Putamen (tissue), 1 donor: ENCODE data around the gene EPS8L3.
"Not testable (repeated sequence)": the region's sequence is repeated elsewhere in the genome, so short reads cannot be mapped to it uniquely, and the experiment has no call there.

ENCODE experiments used
- DNase-seq: peaks from one replicate; pipeline ENCODE4 v3.0.0-alpha.2; 2016; ENCODE audit warnings: low spot score

Gene EPS8L3, protein sequence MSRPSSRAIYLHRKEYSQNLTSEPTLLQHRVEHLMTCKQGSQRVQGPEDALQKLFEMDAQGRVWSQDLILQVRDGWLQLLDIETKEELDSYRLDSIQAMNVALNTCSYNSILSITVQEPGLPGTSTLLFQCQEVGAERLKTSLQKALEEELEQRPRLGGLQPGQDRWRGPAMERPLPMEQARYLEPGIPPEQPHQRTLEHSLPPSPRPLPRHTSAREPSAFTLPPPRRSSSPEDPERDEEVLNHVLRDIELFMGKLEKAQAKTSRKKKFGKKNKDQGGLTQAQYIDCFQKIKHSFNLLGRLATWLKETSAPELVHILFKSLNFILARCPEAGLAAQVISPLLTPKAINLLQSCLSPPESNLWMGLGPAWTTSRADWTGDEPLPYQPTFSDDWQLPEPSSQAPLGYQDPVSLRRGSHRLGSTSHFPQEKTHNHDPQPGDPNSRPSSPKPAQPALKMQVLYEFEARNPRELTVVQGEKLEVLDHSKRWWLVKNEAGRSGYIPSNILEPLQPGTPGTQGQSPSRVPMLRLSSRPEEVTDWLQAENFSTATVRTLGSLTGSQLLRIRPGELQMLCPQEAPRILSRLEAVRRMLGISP

DNA sequence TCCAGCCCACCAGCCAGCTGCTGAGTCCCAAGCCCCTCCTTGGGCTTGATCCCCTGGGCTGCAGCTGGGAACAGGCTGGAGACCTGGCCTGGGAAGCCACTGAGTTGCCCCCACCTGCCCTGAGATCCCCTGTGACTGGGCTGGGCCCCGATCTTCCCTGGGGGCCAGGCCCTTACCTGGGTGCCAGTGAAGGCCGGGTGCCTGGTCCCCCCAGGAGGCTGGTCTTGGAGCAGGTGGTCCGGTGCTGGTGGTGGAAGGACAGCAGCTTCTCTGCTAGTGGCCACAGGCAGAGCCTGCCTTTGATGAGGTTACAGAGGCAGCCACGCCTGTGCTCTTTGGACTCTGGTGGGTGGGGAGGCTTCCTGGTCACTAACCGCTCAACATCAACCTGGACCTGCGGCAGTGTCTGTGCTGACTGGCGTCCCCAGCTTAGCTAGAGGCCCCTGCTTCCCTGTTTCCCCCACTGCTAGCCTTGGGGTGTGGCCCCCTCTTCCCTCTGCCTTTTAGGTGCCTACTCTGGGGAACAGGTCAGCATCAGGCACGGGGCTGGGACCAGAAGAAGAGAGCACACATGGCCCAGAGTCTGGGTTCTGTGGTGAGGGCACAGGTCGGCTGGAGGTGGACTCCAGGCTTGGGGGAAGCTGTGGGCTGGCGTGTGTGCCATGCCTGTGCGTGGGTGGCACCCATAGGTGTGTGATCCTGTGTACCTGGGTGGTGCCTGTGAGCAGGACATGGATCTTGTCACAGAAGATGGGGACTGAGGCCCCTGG lies at the start of gene EPS8L3:
Gene EPS8L3 (minus strand): TSS at position 278 of the 770 bp plus-strand sequence. CDS start 2,174 bp downstream, outside the sequence.
- no peak for DNase-seq

DNA sequence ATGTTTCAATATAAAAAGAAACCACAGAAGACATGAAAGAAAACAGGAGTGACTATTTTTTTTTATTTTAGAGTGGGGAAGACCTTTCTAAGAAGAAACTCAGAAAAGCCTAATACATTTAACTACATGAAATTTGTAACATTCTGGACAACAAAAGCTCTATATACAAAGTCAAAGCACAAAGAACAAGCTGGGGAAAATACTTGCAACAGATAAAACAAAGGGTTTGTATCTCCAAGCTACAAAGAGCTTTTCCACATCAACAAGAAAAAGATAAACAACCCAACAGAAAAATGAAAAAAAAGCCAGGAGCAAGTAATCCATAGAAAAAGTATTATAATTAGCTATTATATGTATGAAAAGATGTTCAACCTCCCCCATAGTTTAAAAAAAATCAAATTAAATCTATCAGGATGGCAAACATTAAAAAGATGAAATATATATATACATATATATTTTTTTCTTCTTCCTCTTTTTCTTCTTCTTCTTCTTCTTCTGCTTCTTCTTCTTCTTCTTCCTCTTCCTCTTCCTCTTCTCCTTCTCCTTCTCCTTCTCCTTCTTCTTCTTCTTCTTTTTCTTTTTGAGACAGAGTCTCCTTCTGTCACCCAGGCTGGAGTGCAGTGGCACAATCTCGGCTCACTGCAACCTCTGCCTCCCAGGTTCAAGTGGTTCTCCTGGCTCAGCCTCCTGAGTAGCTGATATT lies 49.1 kb upstream of the EPS8L3 start:
- DNase-seq: no peak

DNA sequence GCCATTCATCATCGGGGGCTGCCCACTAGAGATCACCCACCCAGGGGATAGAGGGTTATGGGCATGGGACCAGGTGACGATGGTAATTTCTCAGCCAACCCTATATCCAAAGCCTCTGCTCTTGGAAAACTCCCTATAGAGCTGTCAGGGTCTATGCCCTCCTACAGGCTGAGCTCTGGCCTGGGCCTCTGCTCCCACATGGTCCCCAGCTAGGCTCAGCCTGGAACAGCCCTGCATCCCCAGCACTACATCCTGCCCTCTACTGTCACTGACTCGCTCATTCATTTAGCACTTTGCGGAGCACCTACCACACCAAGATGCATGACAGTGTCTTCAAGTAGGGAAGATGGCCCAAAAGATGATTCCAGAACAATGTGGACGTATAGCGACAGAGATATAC lies 45.0 kb upstream of the EPS8L3 start:
- DNase-seq: no peak

DNA sequence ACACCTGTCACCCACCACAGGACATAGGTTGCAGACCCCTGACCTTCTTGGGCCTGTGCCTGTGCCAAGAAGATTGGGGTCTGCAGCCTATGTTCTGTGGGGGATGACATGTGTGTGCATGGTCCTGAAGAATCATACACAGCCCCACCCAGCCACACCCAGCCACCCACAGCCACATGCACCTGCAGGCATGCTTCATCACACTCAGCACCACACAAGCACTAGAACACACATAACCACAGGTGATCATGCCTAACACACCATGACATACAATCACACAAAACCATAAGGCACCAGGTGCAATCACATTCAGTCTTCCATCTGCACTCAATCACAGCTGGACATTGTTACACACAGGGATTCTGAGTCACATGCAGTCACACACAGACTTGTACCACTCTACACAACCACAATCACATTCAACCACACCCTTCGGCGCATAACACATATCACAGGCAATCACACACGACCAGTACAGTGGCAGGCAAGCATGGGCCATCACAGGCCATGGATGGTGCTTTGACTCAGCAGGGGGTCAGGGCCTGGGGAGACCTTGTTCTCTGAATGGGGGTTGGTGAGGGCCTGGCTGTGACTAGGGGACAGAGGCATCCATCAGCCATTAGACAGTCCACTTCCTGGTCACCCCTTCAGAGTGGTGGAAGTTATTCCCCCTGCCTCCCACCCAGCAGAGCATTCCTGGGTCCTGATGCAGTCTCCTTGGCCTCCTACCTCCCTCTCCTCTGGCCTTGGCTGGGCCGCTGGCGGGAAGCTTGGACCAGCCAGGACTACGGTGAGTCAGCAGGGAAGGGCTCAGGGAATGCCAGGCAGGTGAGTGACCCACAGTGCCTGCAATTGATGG lies 44.3 kb upstream of the EPS8L3 start:
- DNase-seq: no peak

DNA sequence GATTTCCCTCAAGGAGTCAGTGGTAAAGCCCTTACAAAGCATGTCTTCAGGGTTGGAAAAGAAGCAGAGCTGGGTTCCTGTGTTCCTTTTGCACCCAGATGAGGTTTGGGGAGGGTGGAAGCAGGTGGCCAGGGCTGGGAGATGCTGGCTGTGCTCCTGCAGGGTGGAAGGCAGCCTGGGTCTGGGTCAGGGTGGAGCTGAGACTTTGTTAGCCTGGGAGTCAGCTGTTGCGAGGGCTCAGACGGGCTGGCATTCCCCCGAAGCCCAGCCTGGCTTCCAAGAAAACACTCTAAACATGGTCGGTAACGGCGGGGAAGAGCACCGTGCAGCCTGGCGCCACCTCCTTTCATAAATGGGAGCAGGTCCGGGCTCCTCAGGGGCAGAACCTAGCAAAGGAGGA lies 43.7 kb upstream of the EPS8L3 start:
- DNase-seq: no peak

DNA sequence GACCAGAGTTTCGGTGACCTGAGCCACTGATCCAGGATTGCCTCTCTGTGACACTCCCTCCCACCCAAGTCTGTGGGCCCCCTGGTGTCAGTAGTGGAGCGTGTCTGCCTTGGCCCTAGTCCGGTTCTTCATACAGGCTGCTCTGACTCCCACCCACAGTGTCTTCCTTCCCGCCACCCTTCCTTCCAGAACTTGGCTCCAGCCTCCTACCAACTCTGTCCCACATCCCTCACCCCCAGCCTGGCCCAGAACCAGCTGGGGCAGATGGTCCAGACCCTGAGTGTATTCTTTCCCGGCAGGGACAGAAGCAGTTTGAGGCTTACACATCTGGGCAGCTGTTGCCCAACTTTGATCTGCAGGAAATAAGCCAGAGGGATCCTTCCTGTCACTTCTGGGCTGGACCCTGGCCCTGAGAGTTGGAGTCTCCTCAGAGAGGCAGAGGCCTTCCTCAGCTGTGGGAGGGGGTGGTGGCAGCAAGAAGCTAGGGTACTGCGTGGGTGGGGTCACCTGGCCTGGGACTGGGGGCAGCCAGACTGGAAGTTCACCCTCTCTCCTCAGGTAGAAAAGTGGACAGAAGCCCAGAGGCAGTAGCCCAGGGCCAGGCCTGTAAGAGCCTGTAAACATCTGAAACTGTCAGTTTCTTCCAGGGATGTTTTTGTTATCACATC lies 43.1 kb upstream of the EPS8L3 start:
- DNase-seq: no peak

DNA sequence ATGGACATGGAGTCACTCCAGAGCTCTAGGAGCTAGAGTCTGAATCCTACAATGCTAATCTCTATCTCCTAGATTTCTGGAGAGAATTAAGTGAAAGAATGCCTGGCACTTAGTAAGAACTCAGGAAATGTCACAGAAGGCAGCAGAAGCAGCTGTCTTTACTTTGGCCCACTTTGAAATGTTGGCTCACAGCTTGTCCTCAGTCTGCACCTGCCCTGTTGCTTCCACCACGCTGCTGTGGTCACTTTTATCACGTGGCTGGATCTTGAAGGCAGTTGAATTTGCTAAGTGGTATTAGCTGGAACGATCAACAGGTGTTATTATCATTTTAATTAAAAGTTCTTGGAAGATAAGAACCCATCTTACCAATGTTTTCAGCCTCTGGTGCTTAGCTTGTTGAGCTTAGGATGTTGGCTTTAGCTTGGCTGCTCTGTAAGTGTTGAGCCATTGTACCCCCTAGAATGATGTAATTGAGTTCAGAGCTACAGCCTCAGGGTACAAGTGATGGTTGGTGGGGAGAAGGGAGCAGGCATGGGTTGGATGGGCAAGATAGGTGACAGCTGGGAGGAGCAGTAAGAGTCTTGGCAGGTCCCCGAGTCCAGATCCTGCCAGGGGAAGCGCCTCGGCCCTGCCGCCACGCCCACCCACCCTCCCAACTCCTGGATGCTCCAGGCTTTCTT lies 41.9 kb upstream of the EPS8L3 start:
- no peak for DNase-seq

DNA sequence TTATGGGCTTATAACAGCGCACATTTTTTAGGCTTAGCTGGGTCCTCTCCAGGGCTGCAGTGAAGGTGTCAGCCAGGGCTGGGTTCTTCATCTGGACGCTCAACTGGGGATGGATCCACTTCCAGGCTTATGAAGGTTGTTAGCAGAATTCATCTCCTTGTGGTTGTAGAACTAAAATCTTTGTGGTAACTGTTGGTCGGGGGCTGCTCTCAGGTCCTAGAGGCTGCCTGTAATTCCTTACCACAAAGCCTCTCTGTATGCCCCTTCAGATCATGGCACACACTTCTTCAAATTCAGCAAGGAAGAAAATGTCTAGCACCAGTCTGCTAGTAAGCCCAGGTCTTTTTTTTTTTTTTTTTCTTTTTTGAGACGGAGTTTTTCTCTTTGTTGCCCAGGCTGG lies 40.9 kb upstream of the EPS8L3 start:
- DNase-seq: no peak

DNA sequence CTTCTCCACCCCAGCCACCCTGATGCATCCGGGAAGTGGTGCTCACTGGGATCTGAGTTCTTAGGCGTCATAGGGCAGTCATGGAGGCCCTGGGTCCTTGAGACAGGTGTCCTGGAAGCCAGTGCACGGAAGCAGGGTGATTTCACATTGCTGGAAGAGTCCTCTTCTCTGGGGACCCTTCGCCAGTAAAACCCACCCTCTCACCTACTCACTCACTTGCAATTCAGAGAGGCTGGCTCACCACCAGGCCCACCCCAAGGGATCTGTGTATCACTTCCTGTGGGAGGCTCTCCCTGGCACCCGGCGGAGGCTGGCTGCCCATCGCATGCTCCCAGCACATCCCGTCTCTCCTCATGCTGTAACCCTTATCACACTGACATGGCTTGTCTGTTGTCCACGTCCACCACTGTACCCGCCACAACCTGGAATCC lies 40.2 kb upstream of the EPS8L3 start:
- no peak for DNase-seq

DNA sequence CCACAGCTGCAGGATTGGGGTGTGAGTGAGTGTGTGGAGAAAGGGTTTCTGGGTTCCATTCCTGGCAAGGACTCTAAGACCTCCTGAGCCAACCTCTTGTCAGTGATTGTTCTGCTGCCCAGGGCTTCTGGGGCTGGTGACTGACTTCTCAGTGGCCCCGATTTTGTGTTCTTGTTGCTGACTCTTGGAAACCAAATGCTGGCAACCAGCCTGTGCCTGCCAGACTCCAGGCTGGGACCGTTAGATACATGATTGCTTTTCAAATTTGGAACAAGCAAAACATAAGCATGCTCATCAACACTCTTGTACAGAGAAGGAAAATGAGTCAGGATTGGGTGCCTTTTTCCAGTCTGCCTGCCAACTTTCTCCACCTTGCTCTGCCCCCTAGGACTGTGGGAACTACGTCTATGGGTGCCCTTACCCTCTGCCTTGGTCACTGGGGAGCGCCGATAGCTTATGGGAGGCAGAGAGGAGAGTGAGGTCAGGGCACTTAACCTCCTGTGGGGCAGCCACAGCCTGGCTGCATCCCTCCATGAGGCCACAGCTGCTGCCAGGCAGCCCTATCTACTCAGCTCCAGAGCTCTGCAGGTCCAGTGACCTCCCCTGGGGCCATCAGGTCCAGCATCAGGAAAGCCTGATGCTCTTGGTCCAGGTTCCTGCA lies 39.3 kb upstream of the EPS8L3 start:
- DNase-seq: no peak

DNA sequence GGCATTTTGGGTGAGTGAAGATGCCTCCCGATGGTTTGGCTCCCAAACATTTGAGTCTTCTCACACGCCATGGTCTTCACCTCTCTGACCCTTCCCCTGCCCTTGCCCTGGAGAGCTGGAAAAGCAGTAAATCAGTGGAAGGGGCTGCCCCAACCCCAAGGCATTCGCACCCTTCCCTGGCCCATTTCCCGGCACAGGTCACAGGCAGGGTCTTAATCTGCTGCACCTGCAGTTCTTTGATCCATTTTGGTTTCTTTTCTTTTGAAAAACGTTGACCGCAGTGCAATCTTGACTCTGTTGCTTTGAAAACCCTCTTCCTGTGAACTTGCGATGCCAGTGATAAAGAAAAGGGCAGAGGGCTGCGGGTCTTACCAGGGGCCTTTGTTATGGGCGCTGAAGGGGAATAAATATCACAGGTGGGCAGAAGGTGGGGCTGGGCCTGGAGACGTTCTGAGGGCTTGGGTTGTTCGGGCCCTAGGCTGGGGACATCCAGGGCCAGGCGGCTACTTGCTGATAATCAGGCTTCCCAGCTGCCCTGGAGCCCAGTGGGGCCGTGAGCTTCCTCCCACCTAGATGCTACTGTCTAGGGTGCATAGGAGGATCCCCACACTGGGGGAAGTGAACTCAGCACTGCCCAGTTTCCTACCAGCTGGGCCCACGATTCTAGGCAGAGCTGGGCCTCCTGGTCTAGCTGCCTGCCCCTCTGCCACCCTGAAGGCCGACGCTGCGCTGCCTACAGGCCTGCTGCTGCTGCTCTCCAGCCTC lies 38.6 kb upstream of the EPS8L3 start:
- no peak for DNase-seq

DNA sequence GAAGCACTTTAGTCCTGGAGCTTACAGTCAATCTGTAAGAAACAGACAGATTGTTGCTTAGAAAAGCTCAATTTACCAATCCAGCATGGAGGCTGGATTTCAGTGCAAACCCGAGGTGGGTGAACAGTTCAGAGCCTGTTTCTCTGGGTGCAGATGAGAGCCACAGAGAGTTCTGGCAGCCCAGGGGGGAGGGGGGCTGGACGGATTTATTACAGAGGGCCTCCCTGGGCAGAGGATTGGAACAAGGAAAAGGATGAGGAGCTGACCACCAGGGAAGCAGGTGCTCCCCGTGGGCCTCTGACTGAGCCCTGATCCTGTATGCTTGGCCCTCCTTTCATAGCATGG lies 38.0 kb upstream of the EPS8L3 start:
- DNase-seq: no peak

DNA sequence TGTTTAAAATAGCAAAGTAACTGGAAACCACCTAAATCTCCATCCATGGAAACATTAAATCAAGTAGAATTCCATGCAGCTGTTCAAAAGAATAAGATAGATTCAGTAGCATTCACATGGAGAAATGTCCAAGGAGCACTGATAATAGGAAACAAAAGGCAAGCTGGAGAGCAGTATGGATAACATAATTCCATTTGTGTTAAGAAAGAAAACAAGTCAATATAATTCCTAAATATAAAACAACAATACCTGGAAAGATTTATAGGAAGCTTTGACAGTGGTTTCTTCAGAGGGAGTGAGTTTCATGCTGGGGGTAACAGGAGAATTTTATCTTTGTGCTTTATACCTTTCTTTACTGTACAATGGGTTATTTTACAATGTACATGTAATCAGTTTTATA lies 36.6 kb upstream of the EPS8L3 start:
- DNase-seq: no peak

DNA sequence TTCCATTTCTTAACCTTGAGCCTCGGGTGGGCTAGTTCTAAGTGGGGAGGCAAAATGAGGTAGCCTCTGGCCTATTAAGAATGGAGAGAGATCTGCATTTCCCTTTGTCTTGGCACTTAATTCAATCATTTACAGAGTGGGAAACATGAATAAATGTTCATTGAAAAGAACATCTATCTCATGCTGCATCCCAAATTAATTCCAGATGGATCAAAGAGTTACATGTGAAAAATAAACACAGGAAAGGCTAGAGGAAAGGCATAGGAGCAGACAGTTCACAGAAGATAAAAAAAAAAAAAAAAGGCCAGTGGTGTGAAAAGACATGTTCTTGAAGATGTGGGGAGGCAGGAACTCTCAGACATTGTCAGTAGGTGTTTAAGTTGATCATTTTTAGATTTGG lies 35.7 kb upstream of the EPS8L3 start:
- DNase-seq: no peak

DNA sequence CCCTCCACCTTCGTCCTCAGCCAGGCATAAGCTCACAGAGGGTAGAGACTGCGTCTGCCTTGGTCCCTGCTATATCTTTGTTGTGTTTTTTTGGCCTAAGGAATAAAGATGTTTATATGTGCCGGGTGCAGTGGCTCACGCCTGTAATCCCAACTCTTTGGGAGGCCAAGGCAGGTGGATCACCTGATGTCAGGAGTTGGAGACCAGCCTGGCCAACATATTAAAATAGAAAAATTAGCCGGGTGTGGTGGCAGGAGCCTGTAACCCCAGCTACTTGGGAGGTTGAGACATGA lies 33.5 kb upstream of the EPS8L3 start:
- DNase-seq: not testable (repeated sequence)

DNA sequence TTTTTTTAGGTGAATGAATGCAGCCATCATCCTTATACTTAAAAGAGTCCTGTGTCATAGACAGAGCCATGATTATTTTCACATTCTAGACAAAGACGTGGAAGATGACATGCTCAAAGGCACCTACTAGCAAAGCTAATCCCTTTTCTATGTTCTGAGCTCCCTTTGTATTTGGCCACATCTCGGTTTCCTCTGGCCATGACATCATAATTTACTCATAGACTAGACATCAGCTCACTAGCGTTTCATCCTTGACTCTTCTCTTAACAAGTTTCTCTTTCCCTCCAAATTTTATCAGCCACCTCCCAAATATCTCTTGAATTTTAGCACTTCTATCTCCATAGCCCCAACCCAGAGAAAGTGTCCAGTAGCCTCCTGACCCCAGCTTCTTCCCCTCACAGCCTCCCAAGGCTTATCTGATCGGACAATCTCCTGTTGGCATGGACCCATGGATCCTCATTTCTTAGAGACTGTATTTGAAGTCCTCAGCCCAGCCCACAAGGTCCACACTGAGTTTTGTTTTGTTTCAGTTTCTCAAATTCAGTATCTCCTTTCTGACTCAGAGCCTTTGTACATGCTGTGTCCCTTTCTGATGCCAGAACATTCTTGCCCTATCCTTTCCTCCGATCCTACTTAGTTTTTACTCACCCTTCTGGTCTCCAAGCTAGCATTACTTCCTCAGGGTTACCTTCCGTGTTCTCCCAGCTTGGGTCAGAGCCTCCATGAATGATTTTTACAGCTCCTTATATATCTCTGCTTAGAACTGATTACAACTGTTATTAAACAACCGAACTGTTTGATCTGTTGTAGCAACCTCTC lies 33.0 kb upstream of the EPS8L3 start:
- DNase-seq: no peak

DNA sequence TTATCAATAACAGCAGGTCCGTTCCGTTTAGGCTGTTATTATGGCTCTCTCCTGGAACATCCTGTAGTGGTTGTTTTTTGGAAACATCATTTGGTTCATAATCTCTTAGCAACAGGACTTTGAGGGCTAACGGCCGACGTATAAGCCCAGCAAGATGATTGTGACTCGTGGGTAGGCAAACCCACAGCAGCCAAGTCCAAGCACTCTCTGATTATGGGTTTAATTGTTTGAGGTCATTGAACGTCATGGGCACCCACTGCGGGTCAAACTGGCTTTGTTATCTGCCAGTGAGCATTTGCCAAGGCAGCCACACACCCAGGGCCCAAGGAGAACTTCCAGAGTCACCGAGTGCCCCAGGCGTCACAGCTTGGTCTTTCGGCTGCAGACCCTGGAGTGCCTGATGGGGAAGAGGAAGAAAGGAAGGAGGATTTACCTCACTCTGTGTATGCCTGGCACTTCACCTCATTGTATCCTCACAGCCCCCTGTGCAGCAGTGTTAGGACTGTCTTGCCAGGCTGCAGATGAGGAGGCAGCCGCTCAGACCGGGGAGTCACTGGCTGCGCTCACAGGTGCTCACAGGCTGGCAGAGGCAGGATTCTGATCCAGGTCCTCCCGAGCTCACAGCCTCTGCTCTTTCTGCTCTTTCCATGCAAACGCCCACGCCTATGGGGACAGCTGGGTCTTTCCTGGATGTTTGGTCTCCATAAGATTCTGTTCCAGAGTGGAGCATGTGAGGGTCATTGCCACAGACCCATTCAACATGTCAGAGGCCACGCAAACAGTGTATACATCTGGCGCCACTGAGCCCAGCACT lies 30.8 kb upstream of the EPS8L3 start:
- no peak for DNase-seq
